GM12878 (cell line): ENCODE results near the gene SERHL2.

ENCODE experiments used
- CTCF ChIP-seq, 3 experiments: IDR thresholded peaks in 2 of 3; conservative IDR thresholded peaks in 1 of 3; 2 replicates each; pipeline ENCODE4 v1.5.1; 2011; ENCODE audit warnings: low read depth in 3 of 3, low read length in 3 of 3, mild to moderate bottlenecking in 3 of 3, control low read depth in 2 of 3, moderate library complexity in 2 of 3, inconsistent platforms in 1 of 3, mixed read lengths in 1 of 3; ENCODE audit not compliant: control insufficient read depth in 2 of 3, insufficient read depth in 1 of 3; ENCODE audit errors: extremely low read depth in 1 of 3
- HDAC6 ChIP-seq: fragments of 200-600 bp; sonication (generic); IDR thresholded peaks from one replicate; pipeline ENCODE4 v1.8.0; 2017; ENCODE audit warnings: antibody characterized with exemption; ENCODE audit not compliant: unreplicated experiment
- NFIC ChIP-seq: IDR thresholded peaks from 2 replicates; pipeline ENCODE4 v1.6.1; 2012; ENCODE audit warnings: low read depth, mild to moderate bottlenecking, inconsistent platforms, low read length, moderate library complexity
- SPI1 ChIP-seq: IDR thresholded peaks from 2 replicates; pipeline ENCODE4 v1.6.1; 2011; ENCODE audit warnings: low read depth, mild to moderate bottlenecking, low read length, moderate library complexity, borderline replicate concordance; ENCODE audit not compliant: insufficient read depth
- SRF ChIP-seq, 2 experiments: IDR thresholded peaks; 2 replicates each; pipeline ENCODE4 v1.6.1; 2011; ENCODE audit warnings: low read depth in 2 of 2, low read length in 2 of 2, mild to moderate bottlenecking in 1 of 2, moderate library complexity in 1 of 2
- TCF3 ChIP-seq: IDR thresholded peaks from 2 replicates; pipeline ENCODE4 v1.6.1; 2012; ENCODE audit warnings: low read depth, mild to moderate bottlenecking, low read length, borderline replicate concordance; ENCODE audit not compliant: insufficient read depth
- USF1 ChIP-seq: IDR thresholded peaks from 2 replicates; pipeline ENCODE4 v1.6.1; 2011; ENCODE audit warnings: borderline replicate concordance, low read depth, mild to moderate bottlenecking, moderate library complexity, mixed read lengths, low read length; ENCODE audit not compliant: insufficient read depth; ENCODE audit errors: extremely low read length
- ZBED1 ChIP-seq: IDR thresholded peaks from 2 replicates; pipeline ENCODE4 v1.6.1; 2016; ENCODE audit warnings: borderline replicate concordance
- ZNF274 ChIP-seq: IDR thresholded peaks from one replicate; pipeline ENCODE4 v1.8.0; 2011; ENCODE audit not compliant: insufficient read length, insufficient read depth
- TF ChIP-seq, protein P1 (sequence below): fragments of 450-650 bp; conservative IDR thresholded peaks from 2 replicates; pipeline ENCODE4 v1.6.1; 2017; ENCODE audit warnings: mild to moderate bottlenecking, moderate library complexity
- TF ChIP-seq, protein P2 (sequence below): IDR thresholded peaks from 2 replicates; pipeline ENCODE4 v1.6.1; 2011; ENCODE audit warnings: low read depth, low read length, improper control_type of control experiment, borderline replicate concordance

GRCh38 chr22:42544686-42545085 lies 9.1 kb upstream of the SERHL2 start:
- TF ChIP-seq CTCF (IDR thresholded peaks at IDR 0.05 in 2 of 3, conservative IDR thresholded peaks at IDR 0.05 in 1 of 3; ENCODE audit: control insufficient read depth in 2 of 3, extremely low read depth in 1 of 3, insufficient read depth in 1 of 3, low read depth in 3 of 3, low read length in 3 of 3) (no peak), SPI1 (no peak), USF1 (no peak), HDAC6 (no peak), ZBED1 (no peak), SRF (IDR thresholded peaks at IDR 0.05; ENCODE audit: low read depth in 2 of 2, low read length in 2 of 2) (no peak), TCF3 (no peak), NFIC (no peak), ZNF274 (no peak)
- TF ChIP-seq, protein P1, sequence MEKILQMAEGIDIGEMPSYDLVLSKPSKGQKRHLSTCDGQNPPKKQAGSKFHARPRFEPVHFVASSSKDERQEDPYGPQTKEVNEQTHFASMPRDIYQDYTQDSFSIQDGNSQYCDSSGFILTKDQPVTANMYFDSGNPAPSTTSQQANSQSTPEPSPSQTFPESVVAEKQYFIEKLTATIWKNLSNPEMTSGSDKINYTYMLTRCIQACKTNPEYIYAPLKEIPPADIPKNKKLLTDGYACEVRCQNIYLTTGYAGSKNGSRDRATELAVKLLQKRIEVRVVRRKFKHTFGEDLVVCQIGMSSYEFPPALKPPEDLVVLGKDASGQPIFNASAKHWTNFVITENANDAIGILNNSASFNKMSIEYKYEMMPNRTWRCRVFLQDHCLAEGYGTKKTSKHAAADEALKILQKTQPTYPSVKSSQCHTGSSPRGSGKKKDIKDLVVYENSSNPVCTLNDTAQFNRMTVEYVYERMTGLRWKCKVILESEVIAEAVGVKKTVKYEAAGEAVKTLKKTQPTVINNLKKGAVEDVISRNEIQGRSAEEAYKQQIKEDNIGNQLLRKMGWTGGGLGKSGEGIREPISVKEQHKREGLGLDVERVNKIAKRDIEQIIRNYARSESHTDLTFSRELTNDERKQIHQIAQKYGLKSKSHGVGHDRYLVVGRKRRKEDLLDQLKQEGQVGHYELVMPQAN: no peak
- TF ChIP-seq, protein P2, sequence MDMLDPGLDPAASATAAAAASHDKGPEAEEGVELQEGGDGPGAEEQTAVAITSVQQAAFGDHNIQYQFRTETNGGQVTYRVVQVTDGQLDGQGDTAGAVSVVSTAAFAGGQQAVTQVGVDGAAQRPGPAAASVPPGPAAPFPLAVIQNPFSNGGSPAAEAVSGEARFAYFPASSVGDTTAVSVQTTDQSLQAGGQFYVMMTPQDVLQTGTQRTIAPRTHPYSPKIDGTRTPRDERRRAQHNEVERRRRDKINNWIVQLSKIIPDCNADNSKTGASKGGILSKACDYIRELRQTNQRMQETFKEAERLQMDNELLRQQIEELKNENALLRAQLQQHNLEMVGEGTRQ: no peak
